Hematopoietic multipotent progenitor cell treated with erythropoietin and hydrocortisone succinate and interleukin-3 and kit ligand, for 17 days (in vitro differentiated cells): ENCODE measurements around the gene HARS2.
"Not testable (repeated sequence)": the region's sequence is repeated elsewhere in the genome, so short reads cannot be mapped to it uniquely, and the experiment has no call there.

Source experiments
- DNase-seq: peaks from one replicate; pipeline ENCODE4 v3.0.0-alpha.2; 2015; ENCODE audit warnings: low spot score

HARS2 gene

DNA sequence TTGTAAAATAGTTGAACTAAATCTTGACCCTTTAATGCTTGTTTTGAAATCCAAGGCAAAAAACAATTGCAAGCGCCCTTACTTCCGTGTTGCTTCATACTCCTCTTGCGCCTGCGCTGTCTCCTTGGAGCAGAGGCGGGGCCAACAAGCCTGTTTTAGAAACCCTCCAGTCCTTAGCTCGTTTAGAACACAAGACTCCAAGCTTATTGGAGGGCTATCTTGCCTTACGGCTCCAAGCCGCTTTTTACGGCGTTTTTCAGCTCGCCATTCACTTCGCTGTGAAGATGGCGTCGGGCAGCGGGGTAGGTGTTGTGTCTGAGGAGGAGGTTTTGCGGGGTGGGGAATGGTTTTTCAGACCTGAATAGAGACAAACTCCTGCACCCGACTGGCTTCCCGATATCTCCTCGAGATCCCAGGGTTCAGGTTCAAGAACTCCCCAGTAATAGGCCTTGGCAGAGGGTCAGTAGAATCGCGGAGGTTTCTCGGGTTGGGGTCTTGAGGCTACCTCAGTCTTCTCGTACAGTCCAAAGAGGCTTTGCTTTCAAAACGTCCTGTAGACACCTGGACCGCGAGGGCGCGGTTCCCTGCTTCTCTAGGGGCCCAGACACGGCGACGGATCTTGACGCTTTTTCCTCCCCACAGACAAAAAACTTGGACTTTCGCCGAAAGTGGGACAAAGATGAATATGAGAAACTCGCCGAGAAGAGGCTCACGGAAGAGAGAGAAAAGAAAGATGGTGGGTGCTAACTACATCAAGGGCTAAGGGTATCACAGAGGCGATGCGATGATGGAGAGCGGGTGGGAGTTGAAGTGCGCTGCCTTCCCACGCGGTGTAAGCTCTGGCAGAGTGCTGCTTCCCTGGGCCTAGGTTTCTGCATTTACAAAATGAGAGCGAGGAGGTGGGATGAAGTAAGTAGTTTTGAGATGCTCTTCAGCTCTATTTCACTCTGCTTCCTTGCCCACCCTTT lies 9.2 kb downstream of the HARS2 start, which contains the start of gene ZMAT2:
Gene ZMAT2 (plus strand): TSS at position 271 of the 968 bp plus-strand sequence. CDS start 14 bp downstream, at position 285.
- peak; percentile 98 for DNase-seq

DNA sequence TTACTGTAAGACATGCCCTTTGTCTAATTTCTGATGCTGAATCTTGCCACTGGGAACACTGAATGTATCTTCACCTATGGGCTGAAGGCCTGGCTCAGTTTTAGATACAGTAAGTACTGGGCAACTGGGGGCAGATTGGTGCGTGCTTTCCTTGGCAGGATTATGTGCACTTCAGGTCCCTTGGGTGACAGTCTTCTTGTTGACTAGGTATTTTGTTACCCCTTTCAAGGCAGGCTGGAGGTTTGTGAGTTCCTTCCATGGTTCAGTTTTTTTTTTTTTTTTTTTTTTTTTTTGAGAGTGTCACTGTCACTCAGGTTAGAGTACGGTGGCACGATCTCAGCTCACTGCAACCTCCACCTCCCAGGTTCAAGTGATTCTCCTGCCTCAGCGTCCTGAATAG lies 16.6 kb downstream of the HARS2 start:
- no peak for DNase-seq

DNA sequence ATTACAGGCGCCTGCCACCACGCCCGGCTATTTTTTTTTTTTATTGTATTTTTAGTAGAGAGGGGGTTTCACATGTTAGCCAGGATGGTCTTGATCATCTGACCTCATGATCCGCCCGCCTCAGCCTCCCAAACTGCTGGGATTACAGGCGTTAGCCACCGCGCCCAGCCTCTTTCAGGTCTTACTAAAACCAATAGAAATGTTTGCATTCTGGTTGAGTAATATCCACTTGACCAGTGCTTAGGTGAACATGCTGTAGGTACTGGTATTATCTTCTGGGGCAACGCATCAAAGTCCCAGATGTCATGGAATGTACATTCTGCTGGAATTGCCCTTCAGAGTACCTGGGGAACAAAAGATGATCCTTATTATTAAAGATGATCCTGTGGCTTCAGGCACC lies 17.5 kb downstream of the HARS2 start:
- DNase-seq: not testable (repeated sequence)

DNA sequence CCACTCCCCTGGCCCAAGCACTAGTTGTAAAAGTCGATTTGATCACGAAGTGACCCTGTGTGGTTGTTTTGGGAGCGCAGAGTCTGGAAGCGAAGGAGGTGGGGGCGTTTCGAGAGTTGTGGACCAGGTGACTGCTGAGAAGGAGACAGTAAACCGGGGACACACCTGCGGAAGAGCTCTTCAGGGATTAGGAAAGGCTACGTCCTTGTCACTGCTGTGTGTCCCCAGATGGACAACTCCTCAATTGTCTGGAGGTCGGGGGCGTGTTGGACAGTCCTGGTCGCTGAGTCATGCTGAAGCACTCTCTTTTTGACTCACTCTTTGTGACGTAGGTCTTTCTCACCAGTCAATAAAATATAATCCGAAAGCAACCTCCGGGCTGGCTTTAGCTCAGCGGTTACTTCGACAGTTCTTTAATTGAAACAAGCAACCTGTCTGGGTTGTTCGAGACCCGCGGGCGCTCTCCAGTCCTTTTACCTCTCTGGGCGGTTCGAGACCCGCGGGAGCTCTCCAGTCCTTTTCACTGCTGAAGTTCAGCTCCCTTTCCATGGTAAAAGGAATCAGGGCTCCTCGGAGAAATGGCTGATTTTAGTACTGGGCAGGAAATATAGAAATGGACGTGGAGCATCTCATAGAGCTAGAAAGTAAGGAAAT lies 19.8 kb downstream of the HARS2 start:
- DNase-seq: peak; percentile 98

DNA sequence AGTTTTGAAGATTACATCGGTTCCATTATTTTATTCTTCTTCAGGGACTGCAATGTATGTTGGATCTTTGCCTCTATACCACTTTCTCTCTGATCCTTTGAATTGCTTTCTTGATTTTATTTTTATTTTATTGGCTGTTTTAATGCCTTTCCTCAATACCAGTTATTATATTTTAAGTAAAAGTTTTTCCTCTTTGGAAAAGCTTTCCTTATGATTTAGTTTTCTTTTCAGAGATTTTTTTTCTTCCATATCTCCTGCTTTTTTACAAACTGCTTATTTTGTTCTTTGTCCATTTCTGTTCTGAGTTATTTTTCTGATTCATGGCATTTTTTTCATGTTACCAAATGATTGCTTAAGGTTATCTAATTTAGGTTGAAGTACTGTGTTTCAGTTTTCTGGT lies 20.5 kb downstream of the HARS2 start:
- no peak for DNase-seq

DNA sequence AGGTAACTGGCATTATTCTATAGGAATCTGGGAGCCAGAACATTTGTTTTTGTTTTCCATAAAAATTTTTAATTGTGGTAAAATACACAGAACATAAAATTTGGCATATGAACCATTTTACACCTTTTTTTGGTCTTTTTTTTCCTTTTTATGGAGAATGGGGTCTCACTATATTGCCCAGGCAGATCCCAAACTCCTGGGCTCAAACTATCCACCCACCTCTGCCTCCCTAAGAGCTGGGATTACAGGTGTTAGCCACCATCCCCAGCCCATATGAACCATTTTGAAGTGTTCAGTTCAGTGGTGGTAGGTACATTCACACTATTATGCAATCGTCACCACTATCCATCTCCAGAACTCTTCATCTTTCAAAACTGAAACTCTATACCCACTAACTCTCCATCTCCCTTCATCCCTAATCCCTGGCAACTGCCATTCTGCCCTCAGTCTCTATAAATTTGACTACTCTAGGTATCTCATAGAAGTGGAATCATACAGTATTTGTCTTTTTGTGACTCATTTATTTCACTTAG lies 22.4 kb downstream of the HARS2 start:
- DNase-seq: no peak

DNA sequence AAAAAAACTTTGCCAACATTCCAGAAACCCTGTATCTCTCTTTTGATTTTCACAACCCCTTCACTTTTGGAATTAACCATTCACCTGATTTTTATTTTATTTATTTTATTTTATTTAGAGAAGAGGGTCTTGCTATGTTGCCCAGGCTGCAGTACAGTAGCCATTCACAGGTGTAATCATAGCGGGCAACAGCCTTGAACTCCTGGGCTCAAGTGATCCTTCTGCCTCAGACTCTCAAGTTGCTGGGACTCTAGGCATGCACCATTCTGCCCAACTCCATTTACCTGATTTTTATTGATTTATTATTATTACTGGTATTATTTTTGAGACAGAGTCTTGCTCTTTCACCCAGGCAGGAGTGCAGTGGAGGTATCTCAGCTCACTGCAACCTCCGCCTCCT lies 25.0 kb downstream of the HARS2 start:
- DNase-seq: not testable (repeated sequence)

DNA sequence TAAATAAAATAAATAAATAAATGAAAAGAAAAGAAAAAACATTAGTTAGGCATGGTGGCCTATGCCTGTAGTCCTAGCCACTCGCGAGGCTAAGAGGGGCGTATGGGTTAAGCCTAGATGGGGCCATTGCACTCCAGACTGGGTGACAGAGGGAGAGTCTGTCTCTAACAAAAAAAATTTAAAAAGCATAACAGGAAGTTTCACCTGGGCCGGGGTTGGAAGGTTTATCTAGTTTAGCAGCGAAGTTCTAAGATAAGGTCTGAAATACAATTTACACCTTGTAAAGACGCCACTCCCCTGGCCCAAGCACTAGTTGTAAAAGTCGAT lies 27.0 kb downstream of the HARS2 start:
- no peak for DNase-seq

DNA sequence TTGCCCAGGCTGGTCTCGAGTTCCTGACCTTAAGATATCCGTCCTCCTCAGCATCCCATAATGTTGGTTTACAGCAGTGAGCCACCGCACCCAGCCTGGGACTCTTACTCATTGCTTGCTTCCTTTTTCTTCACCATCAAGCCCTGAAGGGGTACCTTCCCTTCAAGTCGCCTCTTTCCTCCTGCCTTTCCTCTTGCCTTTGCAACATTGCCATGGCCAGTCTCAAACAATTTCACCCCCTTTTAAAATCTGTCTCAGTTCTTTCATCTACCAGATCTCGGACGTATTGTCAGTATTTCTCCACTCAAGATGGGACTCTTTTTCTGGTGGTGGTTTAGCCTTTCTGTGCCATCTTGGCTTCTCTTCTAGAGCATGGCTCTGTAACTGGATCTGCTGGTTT lies 29.5 kb downstream of the HARS2 start:
- not testable (repeated sequence) for DNase-seq

DNA sequence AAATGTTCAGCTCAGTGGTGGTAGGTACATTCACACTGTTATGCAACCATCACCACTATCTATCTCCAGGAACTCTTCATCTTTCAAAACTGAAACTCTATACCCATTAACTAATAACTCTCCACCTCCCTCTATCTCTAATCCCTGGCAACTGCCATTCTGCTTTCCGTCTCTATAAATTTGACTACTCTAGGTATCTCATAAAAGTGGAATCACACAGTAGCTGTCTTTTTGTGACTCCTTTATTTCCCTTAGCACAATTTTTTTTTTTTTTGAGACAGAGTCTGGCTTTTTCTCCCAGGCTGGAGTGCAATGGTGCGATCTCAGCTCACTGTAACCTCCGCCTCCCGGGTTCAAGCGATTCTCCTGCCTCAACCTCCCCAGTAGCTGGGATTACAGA lies 30.1 kb downstream of the HARS2 start:
- not testable (repeated sequence) for DNase-seq

DNA sequence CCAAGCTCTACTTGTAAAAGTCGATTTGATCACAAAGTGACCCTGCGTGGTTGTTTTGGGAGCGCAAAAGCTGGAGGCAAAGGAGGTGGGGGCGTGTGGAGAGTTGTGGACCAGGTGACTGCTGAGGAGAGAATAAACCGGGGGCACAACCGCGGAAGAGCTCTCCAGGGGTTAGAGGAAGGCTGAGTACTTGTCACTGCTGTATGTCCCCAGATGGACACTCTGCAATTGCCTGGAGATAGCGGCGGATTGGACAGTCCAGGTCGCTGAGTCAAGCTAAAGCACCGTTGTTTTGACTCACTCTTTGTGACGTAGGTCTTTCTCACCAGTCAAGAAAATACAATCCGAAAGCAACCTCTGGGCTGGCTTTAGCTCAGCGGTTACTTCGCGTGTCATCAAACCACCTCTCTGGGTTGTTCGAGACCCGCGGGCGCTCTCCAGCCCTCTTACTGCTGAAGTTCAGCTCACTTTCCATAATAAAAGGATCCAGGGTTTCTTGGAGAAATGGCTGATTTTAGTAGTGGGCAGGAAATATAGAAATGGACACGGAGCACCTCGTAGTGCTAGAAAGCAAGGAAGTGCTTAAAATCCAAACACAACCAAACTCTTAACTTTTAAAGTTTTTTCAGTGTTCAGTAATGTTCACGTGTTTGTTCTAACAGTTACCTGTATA lies 34.7 kb downstream of the HARS2 start:
- peak; percentile 31 for DNase-seq

DNA sequence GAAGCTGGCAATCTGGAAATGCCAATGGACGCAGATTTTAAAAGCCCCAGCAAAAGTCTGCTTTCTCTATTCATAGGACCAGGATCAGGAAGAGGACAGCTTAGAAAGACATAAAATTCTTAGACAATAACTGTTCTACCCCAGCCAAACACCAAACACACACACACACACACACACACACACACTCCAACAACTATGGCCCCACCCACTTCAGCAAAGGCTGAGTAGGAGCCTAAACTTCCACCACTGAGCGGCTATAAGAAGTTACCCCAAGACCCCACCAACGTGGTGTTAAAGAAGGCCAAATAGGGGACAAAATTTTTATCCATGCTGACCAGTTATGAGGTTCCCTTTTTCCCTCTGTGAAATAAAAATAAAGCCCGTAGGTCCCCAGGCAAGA lies 41.8 kb downstream of the HARS2 start:
- DNase-seq: no peak

DNA sequence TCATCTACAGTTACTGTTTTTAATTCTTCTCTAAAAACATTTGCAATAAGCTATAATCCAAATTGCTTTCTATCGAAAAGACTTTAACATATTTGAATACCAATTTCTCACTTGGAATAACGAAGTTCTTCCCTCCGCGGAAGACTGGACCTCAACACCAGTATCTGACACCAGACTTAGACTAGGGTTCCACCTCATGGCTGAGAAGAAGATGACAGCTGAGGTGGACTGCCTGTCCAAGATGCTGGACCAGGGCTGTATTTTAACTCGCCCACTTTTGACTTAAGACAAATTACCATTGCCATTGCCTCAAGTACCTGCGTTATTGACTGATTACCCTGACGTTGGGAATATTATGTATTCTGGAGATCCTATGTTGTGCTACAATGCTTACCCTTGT lies 43.1 kb downstream of the HARS2 start:
- DNase-seq: peak; percentile 39

DNA sequence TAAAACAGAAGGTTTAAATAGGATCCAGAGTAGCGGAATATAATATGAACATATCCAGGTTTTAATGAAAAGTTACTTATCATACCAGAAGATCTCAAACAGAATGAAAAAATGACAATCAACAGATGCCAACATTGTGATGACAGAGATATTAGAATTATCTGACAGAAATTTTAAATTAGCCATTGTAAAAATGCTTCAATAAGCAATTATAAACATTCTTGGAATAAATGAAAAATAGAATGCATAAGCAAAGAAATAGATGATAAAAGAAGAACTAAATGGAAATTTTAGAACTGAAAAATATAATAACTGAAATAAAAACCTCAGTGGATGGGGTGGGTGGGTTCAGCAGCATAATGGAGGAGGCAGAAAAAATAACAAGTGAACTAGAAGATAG lies 46.2 kb downstream of the HARS2 start:
- DNase-seq: no peak

DNA sequence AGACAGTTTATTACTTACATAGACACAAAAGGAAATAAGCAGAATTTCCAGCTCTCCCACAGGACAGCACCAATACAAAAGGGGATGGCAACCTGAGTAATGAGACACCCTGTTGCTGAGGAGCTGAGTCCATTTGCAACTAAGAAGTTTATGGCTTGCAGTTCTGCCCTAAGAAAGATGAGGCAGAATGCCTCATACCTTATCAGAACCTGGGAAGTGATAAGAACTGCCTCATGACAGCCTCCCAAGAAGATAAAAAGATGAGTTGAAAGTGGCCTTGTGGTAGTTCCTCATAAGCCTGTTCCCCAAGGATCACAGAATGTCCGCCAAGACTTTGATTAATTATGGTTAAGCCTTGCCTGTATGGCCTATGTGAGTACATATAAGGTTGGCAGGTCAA lies 50.7 kb downstream of the HARS2 start:
- no peak for DNase-seq
